ENCODE results near the gene ACTL7B.
"Not testable (repeated sequence)": the region's sequence is repeated elsewhere in the genome, so short reads cannot be mapped to it uniquely, and the experiment has no call there.

The ACTL7B gene

GRCh38 chr9:108842610-108843295 is 13.0 kb downstream of the ACTL7B start:
- DNase-seq = no peak

- DNase-seq = not testable (repeated sequence)
Observed at GRCh38 chr9:108839561-108839960, 16.2 kb downstream of the ACTL7B start.

- no peak for DNase-seq
Observed at GRCh38 chr9:108838017-108838416, 17.8 kb downstream of the ACTL7B start.

GRCh38 chr9:108837530-108837929 is 18.3 kb downstream of the ACTL7B start:
- DNase-seq = no peak

- DNase-seq = no peak
Observed at GRCh38 chr9:108836781-108837180, 19.0 kb downstream of the ACTL7B start.

- DNase-seq = no peak
Observed at GRCh38 chr9:108836319-108836718, 19.5 kb downstream of the ACTL7B start.

- DNase-seq = no peak
Observed at GRCh38 chr9:108835831-108836230, 20.0 kb downstream of the ACTL7B start.

- DNase-seq = no peak
Observed at GRCh38 chr9:108834959-108835665, 20.7 kb downstream of the ACTL7B start.

GRCh38 chr9:108832179-108832500 is 23.6 kb downstream of the ACTL7B start:
- no peak for DNase-seq

GRCh38 chr9:108831496-108832178 is 24.1 kb downstream of the ACTL7B start:
- DNase-seq = no peak

GRCh38 chr9:108830272-108830671 is 25.5 kb downstream of the ACTL7B start:
- DNase-seq = no peak

GRCh38 chr9:108823829-108824228 is 32.0 kb downstream of the ACTL7B start:
- no peak for DNase-seq

- no peak for DNase-seq
Observed at GRCh38 chr9:108816037-108816436, 39.7 kb downstream of the ACTL7B start.

- DNase-seq = no peak
Observed at GRCh38 chr9:108815156-108815555, 40.6 kb downstream of the ACTL7B start.

- no peak for DNase-seq
Observed at GRCh38 chr9:108813951-108814601, 41.7 kb downstream of the ACTL7B start.

GRCh38 chr9:108812396-108813025 is 43.3 kb downstream of the ACTL7B start:
- DNase-seq = no peak

GRCh38 chr9:108811944-108812343 is 43.8 kb downstream of the ACTL7B start:
- no peak for DNase-seq

- DNase-seq = no peak
Observed at GRCh38 chr9:108809269-108809668, 46.5 kb downstream of the ACTL7B start.

Measured in activated T-cell treated with anti-CD3 and anti-CD28 coated beads, Interleukin-2, amount 50 U/mL, for 1 hour (primary cell).